Ishikawa (cell line): ENCODE data around the gene XKR8.

Experiments used
- FOXM1 ChIP-seq: IDR thresholded peaks from 2 replicates; pipeline ENCODE4 v1.6.1; 2012; ENCODE audit warnings: low read depth, borderline replicate concordance
- RAD21 ChIP-seq: IDR thresholded peaks from 2 replicates; pipeline ENCODE4 v1.6.1; 2012; ENCODE audit warnings: low read depth
- TF ChIP-seq, protein P1 (sequence below): IDR thresholded peaks from 2 replicates; pipeline ENCODE4 v1.6.1; 2012; ENCODE audit warnings: low read depth, mild to moderate bottlenecking

DNA sequence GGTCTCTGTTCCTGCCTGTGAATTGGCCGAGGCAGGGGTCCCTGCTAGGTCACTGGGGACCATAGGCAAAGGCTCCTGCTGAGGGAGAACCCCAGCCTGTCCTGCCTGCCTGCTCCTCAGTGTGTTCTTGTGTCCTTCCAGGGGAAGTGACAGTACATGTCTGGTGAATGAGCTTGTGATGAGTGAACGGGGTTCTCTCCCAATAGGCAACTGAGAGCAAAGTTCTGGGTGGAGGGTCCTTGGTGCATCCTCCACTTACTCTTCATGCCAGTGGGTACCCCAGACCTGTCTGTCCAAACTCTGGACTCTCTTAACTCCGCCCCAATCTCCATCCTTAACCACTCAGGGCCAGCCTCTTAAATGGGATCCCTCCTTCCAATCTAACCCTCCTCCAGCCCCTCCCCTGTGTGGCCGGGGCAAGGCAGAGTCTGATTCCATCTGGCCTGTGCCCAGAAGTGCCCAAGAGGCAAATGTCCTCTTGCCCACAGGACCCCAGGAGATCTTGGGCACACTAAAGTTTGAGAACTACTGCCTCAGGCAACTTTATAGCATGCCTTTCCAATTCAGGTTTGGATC lies 2.0 kb downstream of the XKR8 start:
- TF ChIP-seq, protein P1, sequence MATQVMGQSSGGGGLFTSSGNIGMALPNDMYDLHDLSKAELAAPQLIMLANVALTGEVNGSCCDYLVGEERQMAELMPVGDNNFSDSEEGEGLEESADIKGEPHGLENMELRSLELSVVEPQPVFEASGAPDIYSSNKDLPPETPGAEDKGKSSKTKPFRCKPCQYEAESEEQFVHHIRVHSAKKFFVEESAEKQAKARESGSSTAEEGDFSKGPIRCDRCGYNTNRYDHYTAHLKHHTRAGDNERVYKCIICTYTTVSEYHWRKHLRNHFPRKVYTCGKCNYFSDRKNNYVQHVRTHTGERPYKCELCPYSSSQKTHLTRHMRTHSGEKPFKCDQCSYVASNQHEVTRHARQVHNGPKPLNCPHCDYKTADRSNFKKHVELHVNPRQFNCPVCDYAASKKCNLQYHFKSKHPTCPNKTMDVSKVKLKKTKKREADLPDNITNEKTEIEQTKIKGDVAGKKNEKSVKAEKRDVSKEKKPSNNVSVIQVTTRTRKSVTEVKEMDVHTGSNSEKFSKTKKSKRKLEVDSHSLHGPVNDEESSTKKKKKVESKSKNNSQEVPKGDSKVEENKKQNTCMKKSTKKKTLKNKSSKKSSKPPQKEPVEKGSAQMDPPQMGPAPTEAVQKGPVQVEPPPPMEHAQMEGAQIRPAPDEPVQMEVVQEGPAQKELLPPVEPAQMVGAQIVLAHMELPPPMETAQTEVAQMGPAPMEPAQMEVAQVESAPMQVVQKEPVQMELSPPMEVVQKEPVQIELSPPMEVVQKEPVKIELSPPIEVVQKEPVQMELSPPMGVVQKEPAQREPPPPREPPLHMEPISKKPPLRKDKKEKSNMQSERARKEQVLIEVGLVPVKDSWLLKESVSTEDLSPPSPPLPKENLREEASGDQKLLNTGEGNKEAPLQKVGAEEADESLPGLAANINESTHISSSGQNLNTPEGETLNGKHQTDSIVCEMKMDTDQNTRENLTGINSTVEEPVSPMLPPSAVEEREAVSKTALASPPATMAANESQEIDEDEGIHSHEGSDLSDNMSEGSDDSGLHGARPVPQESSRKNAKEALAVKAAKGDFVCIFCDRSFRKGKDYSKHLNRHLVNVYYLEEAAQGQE, result no peak
- TF ChIP-seq FOXM1 (no peak), RAD21 (no peak)
